HG03439 (cell line): Measurements from ENCODE around the gene DESI2.
"Not testable (repeated sequence)": the region's sequence is repeated elsewhere in the genome, so short reads cannot be mapped to it uniquely, and the experiment has no call there.

ENCODE experiments used
- ATAC-seq: cut with Tn5 transposase; IDR thresholded peaks from one replicate; pipeline ENCODE4 v1.9.1; 2021; ENCODE audit warnings: mild to moderate bottlenecking, moderate library complexity; ENCODE audit not compliant: unreplicated experiment

Gene DESI2

GRCh38 chr1:244654108-244655038, 1.4 kb downstream of the DESI2 start:
- ATAC-seq = no peak

DNA sequence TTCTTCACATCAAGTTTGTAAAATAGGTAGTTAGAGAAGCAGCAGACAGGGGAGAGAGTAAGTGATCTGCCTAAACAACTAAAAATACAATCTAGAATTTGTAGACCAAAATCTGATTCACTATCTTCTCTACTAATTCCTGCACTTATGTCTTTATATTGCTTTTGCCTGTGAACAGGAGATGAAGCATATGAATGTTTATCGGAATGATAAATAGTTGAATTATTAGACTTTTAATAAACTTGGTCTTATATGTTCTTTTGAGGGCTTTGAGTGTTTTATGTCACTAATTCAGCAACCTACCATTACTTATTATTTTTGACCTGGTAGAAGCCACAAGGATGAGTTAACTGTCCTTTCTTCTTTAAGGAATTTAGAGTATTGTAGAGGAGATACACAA, 2.3 kb downstream of the DESI2 start:
- ATAC-seq = no peak

DNA sequence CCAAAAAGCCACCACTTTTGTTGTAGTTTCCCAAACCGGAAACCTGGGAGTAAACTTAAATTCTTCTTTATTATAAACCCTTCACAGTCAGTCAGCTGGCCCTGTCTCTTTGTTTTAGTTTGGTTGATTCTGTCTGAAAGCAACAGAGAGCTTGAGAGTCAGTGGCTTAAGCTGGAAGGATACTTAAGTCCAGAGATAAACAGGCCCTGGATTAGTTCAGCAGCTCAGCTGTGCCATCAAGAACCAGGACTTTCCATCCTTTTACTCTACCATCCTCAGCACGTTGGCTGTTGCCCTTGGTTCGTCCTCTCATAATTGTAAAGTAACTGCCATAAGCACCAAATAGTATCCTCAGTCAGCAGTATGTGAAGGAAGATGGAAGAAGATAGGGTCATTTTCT, 4.5 kb downstream of the DESI2 start:
- no peak for ATAC-seq

DNA sequence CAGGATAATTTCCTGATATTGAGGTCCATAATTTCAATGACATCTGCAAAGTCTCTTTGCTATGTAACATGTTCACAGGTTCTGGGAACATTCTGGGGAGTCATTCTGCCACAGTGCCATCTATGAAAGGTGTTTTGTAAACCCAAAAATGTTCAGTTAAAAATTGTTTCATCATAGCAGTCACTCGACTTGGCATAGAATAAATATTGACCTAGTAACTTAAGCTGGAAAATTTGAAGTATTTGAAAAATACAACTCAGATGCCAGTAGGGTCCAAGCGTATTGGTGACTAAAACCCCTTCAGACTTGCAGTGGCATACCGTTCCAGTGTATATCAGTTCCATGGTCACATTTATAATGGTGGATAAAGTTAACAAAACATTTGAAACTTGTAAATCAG, 6.8 kb downstream of the DESI2 start:
- ATAC-seq = no peak

GRCh38 chr1:244660595-244660994, 7.7 kb downstream of the DESI2 start:
- ATAC-seq = no peak

DNA sequence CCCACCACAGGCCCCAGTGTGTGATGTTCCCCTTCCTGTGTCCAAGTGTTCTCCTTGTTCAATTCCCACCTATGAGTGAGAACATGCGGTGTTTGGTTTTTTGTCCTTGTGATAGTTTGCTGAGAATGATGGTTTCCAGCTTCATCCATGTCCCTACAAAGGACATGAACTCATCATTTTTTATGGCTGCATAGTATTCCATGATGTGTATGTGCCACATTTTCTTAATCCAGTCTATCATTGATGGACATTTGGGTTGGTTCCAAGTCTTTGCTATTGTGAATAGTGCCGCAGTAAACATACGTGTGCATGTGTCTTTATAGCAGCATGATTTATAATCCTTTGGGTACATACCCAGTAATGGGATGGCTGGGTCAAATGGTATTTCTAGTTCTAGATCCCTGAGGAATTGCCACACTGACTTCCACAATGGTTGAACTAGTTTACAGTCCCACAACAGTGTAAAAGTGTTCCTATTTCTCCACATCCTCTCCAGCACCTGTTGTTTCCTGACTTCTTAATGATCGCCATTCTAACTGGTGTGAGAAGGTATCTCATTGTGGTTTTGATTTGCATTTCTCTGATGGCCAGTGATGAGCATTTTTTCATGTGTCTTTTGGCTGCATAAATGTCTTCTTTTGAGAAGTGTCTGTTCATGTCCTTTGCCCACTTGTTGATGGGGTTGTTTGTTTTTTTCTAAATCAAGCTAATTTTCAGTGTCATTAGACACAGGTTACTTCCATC, 8.8 kb downstream of the DESI2 start:
- not testable (repeated sequence) for ATAC-seq

- no peak for ATAC-seq
These were observed 9.7 kb downstream of the DESI2 start for GRCh38 chr1:244662599-244662998.

- ATAC-seq = no peak
These were observed 11.4 kb downstream of the DESI2 start for GRCh38 chr1:244664353-244664752.

DNA sequence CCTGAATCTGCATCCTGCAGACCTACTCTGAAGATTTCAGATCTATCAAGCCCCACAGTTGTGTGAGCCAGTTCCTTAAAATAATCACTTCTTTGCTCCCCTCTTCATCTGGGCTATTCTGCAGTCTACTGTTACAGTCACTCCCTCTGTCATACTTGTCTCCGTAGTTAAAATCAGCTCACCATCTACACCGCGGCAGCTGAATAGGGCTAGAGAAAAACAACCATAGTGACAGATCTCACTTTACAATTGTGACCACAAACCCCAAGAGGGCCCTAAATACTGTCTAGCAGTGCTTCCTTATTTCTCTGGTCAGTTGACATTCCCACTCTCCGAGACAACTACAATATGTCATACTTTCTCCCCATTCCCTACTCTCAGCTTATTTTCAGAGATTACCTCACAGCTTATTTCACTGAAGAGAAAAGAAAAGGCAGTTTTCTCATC, 12.9 kb downstream of the DESI2 start:
- peak; percentile 69 for ATAC-seq

- ATAC-seq = not testable (repeated sequence)
These were observed 13.9 kb downstream of the DESI2 start for GRCh38 chr1:244666672-244667418.

- no peak for ATAC-seq
These were observed 14.9 kb downstream of the DESI2 start for GRCh38 chr1:244667797-244668196.

DNA sequence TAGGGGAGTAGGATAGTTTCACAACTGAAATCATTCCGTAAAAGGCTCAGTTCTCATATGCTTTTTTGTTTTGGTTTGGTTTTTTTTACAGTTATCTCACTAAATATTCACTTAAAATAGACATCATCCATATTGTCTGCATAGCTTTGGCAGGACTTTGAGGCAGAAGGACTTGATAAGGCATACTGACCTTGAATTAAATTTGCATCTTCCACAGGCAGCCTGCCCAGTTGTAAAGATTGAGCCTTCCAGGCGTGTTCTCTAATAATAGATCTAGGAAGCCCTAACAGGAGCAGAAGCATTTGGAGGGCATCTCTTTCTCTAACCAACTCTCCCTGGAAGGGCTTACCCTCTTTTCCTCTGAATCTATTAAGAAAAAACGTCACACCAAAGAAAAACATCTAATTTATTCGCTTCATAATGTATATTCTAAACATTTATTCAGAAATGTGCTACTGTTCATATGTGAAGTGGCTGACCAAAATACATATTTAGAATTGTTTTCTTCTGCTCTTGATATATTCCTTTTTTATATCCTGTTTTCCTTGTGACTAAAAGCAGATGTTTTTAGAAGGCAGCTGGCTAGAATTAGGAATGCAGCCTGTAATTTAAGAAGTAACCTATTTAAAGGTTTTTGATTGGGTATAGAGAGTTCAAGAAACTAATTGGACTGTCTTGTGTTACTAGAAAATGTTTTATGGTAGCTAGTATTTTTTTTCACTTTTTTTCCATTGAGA, 20.2 kb downstream of the DESI2 start:
- no peak for ATAC-seq

GRCh38 chr1:244674446-244674845, 21.5 kb downstream of the DESI2 start:
- no peak for ATAC-seq

DNA sequence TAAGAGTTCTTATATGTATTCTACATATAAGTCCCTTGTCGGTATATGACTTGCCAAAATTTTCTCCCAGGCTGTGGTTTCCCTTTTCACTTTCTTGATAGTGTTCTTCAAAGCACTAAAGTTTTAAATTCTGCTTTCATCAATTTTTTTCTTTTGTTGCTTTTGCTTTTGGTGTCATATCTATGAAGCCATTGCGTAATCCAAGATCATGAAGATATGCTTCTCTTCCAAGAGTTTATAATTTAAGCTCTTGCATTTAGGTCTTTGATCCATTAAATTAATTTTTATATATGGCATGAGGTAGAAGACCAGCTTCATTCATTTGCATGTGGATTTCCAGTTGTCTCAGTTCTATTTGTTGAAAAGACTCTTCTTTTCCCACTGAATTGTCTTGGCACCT, 22.2 kb downstream of the DESI2 start:
- no peak for ATAC-seq

- ATAC-seq = no peak
These were observed 25.8 kb downstream of the DESI2 start for GRCh38 chr1:244678697-244679096.

DNA sequence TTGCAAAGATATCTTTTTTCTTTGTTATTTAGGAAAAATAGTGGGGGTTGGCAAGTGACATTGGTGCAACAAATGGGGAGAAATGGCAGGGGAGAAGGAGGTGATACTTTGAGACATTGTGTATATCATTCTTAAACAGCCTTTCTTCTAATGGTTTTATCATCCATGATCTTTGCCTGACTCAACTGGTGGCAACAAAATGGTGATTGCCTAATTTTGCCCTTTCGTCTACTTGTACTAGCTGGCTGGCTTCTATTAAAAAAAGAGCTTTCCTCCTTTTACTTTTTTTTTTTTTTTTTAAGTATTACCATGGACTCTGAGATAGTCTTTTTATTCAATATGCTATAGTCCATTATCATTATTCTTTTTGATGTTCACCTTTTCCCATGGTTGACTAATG, 27.7 kb downstream of the DESI2 start:
- no peak for ATAC-seq

GRCh38 chr1:244682087-244682486, 29.2 kb downstream of the DESI2 start:
- ATAC-seq = not testable (repeated sequence)

- ATAC-seq = no peak
These were observed 43.0 kb downstream of the DESI2 start for GRCh38 chr1:244695937-244696336.

DNA sequence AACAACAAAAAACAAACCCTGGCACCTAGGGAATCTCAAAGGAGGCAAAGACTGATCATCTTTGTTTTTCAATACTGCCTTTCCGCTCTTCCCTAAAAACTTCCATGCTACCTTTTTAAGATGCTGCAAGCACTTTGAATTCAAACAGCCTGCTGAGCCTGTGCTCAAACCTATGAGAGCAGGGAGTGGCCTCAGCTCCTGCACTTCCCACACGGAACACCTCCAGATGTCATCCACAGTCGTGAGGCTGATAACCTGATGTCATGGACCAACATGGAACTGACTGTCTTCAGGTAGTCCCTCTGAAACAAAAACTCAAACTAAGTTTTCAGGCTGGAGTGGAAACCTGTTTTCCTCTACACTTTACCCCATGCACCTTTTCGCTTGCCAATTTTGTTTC, 46.8 kb downstream of the DESI2 start:
- ATAC-seq = no peak

GRCh38 chr1:244700808-244701207, 47.9 kb downstream of the DESI2 start:
- ATAC-seq = no peak

DNA sequence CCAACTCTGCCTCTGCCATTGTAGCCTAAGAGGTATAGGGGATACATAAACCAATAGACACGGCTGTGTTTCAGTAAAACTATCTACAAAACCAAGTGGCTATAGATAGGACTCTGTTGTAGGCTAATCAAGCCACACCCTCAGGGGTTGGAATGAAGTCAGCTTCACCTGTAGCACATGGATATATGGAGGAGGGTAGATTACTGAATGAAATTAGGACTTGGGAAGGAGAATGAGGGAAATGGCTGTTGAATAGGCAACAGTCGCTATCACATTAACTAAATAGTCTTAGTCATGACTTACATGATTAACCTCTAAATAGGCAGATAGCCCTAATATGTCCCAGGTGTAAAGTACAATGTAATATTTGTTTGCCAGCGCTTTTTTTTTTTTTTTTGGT, 49.7 kb downstream of the DESI2 start:
- no peak for ATAC-seq
